Activated CD4-positive, alpha-beta T cell treated with anti-CD3 and anti-CD28 coated beads, Interleukin-2, amount 50 U/mL, for 48 hours (primary cell): ENCODE measurements around the gene TRNP1.
"Not testable (repeated sequence)": the region's sequence is repeated elsewhere in the genome, so short reads cannot be mapped to it uniquely, and the experiment has no call there.

Source experiments
- DNase-seq, 2 experiments: peaks; one replicate each; pipeline ENCODE4 v3.0.0-alpha.2; 2020

TRNP1 gene

DNA sequence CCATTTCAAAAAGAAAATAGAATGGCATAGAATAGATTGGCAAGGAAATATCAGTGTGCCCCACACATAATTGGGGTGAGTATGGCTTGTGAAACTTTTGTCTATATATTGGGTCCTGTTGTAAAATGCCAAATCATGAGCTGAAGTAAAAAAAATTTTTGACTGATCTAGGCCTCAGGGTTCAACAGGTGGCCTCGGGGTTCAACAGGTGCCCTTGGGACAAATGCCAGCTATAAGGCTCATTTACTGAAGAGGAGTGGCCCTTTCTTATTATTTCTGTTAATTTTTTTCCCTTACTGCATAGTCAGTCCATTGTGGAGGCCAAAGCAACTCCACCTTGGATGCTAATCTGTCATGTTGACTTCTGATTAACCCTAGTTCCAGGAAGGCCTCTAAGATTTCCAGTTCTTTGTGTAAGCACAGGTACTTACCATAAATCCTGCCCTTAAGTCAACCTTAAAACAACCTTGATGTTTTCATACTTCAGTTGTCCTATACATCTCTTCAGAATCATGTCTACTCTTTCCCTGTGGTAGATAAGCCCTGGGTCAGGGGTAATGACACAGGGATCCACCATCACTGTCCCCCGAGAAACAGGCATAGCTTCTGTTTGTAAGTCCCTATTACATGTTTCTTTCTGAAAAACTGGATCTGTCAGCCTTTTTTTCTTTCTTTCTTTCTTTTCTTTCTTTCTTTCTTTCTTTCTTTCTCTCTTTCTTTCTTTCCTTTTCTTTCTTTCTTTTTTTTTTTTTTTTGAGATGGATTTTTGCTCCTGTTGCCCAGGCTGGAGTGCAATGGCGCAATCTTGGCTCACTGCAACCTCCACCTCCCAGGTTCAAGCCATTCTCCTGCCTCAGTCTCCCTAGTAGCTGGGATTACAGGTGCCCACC is 16.6 kb upstream of the TRNP1 start:
- DNase-seq: no peak

DNA sequence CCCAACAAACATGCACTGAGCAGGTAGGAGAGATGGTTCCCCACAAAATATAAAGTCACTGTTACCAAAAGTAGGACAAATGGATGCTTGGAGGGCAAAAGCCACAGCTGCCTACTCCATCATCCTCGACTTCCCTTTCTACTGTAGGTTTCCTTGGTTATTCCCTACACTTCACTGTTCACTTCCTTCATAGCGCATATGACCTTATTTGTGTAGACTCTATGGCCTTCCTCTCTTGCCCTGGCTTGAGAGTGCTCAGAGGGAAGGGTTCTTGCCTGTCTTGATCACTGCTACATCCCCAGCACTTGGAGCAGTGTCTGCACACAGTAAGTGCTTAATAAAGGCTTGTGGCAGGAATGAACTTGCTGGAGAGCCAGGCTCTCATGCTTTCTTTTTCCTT is 14.6 kb upstream of the TRNP1 start:
- no peak for DNase-seq

DNA sequence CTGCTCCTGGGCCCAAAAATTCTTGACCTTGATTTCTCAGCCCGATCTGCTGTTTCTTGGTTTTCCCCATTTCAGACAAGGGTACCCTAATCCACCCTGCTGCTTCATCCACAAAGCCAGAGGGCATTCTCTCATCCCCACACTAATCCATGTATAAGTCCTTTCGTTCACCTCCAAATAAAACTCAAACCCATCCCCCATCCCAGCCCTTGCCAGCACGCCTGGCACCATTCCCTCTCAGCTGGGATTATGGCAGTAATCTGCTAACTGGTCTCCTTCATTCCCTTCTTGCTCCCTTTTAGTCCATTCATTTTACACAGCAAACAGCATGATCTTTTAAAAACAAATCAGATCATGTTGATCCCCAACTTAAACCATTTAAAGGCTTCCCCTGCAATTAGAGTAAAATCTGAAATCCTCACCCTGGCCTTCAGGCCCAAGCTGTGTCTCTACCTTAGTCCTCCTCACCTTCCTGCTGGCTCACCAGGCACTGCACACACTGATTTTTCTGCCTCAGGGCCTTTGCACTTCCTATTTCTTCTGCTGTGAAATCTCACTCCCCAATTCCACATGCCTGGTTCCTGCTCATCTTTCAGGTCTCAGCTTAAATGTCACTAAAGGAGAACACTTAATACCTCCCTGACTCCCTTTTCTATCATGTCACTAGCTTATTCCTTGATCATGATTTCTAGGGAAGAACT is 12.2 kb upstream of the TRNP1 start:
- no peak for DNase-seq

DNA sequence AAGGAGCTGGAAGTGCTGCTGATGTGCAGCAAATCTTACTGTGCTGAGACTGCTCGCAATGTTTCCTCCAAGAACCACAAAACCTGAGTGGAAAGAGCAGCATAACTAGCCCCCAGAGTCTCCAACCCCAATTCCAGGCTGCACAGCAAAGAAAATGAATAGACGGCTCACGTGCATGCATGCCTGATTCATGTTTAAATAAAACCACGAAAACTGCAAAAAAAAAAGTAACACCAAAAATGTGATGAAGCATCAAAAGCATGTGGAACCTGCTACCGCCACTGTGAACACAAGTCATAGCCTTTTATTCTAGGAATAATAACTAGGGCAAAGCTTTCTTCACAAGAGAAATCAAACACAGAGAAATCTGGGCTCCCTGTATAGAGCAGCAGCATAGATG is 9.6 kb upstream of the TRNP1 start:
- DNase-seq: no peak

DNA sequence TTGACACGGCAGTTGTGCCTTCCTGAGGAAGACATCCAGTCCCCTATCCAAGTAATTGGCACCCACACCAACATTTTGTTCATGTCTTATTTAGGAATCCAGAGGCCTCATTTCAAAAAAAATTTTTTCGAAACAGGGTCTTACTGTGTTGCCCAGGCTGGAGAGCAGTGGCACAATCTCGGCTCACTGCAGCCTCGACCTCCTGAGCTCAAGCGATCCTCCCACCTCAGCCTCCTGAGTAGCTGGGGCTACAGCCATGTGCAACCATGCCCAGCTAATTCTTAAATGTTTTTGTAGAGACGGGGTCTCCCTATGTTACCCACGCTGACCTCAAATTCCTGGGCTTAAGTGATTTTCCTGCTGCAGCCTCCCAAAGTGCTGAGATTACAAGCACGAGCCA is 9.2 kb upstream of the TRNP1 start:
- DNase-seq: no peak

DNA sequence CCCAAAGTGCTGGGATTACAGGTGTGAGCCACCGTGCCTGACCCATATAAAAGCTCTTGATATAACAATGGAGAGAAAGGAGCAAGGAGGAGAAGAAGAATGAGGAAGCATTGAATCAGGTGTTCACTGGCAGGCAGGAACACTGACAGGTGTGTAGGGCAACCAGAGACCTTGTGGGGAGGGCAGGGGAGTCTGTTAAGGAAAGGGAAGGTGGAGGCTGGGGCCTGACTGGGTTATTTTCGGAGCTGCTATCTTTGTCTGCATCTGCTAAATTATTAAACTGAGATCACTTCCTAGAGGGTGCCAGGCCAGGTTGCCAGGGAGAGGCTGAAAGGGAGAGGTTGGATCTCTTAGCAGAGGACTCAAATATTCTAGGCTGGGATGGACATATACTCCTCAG is 6.8 kb upstream of the TRNP1 start:
- no peak for DNase-seq

DNA sequence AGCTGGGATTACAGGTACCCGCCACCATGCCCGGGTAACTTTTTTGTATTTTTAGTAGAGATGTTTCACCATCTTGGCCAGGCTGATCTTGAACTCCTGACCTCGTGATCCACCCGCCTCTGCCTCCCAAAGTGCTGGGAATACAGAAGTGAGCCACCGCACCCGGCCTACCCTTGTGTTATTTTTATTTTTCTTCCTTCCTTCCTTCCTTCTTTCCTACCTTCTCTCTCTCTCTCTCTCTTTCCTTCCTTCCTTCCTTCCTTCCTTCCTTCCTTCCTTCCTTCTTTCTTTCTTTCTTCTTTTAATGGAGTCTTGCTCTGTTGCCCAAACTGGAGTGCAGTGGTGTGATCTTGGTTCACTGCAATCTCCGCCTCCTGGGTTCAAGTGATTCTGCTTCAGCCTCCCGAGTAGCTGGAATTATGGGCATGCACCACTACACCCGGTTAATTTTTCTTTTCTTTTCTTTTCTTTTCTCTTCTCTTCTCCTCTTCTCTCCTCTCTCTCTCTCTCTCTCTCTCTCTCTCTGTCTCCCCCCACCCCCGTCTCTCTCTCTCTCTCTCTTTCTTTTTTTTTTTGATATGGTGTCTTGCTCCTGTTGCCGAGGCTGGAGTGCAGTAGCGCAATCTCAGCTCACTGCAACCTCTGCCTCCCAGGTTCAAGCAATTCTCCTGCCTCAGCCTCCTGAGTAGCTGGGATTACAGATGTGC is 3.9 kb upstream of the TRNP1 start:
- DNase-seq: not testable (repeated sequence)

DNA sequence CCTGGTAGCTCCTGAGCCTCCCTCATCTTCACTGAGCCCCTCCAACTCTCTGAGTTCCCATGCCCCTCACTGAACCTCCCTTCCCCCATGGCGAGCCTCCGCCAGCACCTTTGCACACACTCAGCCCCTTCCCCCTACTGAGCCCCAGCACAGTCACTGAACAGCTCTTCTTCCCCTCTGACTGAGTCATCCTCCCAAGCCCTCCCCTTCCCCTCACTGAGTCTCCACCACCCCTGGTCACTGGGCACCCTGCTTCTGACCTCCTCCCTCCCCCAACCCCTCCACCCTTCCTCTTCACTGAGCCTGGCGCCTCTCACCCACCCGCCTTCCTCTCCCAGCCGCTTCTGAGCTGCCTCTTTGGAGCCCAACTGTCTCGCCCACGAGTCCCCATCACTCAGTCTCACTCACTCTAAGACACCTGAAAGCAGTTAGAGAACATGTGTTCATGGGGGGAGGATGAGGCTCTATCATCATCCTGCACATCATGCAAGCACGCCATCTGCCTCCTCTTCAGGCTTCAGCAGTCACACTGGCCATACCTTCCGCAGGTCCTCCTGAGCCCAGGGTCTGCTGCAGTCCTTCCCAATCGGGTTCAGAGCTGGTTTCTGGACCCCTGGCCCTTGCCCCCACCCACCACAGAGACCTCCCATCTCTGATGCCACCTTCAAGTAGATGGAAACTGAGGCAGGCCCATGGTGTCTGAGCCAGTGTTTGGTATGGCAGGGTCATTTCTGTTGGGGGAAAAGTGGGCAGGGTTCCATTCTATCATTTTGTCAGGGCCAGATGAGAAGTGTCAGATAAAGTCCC is 2.0 kb upstream of the TRNP1 start:
- DNase-seq: no peak

DNA sequence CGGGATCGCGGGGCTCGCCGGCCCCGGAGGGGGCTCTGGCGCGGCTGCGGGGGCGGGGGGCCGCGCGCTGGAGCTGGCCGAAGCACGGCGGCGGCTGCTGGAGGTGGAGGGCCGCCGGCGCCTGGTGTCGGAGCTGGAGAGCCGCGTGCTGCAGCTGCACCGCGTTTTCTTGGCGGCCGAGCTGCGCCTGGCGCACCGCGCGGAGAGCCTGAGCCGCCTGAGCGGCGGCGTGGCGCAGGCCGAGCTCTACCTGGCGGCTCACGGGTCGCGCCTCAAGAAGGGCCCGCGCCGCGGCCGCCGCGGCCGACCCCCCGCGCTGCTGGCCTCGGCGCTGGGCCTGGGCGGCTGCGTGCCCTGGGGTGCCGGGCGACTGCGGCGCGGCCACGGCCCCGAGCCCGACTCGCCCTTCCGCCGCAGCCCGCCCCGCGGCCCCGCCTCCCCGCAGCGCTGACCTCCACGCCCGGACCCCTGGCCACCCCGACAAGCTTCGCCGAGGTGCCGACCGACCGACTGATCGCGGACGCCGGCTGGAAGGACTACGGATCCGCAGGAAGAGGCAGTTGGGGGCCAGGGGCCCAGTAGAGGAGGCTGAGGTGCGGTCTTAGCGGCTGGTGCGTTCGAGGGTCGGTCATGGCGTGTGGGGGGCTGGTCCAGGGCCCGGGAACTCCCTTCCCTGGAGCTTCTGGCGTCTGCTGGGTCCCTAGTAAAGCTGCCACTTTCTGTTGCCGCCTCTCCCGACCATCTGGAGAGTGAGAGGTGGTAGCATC is 711 bp downstream of the TRNP1 start:
- DNase-seq: peak; percentile 7 to 35

DNA sequence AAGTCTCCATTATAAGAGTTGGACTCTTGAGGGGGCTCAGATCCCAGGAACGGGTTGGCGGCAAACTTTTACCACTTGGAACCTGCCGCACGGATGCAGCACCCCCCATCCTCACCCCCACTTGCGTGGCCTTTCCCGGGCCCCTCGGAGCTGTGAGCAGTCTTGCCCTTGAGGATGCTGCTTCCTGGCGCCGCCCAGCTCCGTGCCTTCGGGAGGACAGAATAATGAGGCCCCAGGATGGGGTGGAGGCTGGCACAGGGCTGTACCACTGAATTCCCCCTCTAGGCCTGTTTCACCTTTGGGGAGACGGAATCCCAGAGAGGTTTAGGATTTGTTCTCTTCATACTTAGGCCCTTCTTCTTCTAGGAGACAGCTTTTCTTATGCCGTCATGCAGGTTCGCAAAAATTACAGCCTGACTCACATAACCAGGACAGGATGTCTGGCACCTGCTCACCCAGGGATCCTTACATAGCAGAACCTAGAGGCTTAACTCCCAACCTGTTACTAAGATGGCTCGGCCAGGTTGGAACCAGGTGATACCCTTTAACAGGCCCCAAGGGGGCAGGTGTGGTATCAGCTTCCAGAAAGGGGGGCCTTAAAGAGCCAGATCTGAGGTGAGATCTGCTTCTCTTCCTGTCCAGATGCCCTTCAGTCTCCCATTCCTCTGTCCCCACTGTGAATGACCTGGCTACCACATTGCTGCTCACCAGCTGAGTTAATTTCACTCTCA is 1.5 kb downstream of the TRNP1 start:
- no peak for DNase-seq

DNA sequence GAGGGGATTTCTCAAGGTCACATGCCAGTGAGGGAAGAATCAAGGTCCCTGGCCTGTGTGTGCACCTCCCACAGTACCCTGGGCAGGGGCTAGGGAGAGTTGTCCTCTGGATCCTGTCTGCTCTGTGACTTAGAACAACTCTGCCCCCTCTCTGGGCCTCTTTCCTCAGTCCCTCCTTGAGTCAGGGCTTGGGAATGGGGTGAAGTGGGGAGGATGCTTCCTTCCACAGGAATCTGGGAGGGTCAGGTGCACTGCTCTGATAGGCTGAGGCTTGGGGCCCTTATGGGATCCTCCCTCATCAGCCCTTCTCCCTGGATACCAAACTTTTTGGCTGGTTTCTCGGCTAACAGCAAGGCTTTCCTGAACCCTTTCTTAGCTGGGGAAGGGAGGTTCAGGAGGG is 2.5 kb downstream of the TRNP1 start:
- DNase-seq: no peak

DNA sequence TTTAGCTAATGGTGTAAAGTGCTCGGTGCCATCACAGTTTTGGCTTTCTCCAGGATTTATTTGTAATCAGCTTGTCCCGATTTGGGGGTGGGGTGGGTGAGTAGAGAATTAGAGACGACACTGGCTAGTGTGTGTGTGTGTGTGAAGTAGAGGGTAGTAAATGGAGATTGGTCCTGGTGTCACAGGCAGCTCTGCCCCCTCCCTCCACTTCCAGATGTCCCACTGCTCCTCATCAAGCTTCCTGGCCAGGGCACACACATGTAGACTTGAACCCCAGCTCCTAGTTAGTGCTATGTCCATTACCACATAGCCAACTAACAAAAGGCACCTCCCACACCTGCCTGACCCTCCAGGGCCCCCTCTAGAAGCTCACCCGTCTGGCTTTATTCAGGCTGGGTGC is 3.2 kb downstream of the TRNP1 start:
- no peak for DNase-seq

DNA sequence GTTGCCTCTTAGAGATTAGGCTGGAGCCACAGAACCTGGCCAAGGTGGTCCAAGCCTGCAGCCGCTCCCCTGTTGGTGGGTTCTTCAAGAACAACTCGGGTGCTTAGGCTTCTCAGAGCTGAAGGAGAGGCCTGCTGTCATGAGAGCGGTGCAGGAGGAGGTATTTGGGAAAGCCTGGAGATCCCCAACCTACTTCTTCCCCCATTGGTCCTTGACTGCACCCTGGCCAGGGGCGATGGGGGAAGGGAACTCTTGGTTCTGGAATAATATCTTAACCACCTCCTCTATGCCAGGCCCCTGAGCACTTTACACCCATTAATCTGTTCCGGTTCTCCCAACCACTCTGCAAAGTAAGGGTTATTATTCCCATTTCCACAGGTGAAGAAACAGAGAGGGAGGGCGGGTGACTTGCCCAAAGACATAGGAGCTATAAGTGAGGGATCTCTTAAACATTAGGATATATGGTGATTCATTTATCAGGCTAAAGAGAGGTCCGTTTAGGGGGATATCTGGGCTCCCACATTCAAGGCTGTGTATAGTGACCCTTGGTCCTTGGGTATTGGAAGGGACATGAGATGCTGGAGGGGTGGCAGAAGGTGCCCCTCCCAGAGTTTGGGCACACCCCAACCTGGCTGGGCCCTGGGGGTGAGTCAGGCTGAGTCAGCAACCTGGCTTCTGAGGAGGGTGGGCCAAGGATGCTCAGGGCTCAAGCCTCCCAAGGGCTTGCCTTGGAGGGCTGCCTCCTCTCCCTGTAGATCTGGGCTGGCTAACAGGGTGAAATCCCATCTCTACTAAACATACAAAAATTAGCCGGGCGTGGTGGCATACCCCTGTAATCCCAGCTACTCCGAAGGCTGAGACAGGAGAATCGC is 5.2 kb downstream of the TRNP1 start:
- DNase-seq: no peak

DNA sequence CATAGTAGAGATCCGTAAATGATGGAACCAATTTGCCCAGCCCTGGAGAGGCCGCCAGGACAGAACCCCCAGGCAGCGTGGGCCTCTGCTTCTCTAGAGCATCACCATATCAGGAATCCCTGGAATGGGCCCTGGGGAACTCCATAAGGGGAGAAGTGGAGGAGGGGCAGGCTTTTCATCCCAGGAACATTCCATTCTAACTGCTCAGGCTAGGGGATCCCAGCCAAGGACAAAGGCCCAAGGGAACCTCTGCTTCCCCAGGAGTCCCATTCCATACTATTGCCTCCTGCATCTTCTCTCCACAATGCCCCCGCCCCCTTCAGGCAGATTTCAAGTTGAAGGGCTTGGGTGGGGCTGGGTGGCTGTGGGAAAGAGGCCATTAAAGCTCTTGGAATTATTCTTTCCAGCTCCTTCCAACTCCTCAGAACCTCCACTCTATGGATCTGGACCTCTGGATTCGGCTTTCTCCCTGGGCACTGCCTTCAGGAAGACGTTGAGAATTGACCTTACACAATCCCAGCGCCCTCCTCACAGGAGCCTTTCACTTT is 6.0 kb downstream of the TRNP1 start:
- no peak for DNase-seq

DNA sequence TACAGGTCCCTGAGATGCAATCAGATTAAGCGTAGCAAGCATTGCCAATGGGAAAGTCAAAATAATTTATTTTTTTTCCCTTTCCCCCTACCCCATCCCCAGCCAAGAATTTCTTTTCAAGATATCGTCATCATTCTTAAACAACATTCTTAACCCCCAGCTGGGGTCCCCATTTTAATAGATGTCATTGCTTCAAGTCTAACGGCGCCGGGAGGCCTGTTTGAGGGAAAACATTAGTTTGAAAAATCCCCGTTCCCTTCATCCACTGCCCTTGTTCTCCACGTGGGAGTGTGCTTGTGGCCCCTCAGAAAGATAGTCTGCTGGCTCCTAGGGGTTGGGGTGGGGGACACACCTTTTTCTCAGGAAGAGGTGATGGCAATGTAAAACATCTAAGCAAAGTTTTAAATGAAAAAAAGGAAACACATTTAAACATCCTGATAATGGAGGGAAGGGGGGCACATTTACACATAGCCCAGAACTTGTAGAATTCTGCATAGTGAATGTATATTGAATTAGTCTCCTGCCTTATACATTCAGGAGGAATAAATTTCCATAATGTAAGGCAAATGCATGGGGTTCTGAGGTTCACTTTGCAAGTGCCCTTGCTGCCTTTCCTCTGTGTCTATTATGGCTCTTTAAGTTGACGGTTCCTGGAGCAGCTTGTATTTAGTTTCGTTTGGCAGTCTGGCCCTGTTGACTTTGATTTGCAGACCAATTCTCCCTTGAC is 6.8 kb downstream of the TRNP1 start:
- no peak for DNase-seq

DNA sequence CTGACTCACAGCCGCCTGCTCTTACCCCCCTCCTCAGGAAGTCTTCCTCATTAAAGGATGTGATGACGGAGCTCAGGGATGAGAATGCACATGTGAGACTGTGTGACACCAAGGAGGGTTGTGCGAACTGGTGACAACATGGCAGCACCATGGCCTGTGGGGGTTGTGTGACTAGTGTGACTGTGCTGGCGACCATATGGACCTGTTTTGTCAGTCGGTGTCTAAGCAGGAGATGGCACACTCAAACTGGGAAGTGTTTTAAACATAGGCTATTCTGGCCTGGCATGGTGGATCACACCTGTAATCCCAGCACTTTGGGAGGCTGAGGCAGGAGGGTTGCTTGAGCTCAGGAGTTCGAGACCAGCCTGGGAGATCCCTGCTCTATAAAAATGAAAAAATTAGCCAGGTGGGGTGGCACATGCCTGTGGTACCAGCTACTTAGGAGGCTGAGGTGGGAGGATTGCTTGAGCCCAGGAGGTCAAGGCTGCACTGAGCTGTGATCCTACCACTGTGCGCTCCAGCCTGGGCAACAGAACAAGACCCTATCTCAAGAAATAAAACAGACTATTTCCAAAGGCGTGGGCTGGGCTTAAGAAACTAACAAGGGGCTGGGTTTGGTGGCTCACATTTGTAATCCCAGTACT is 7.4 kb downstream of the TRNP1 start:
- DNase-seq: no peak

DNA sequence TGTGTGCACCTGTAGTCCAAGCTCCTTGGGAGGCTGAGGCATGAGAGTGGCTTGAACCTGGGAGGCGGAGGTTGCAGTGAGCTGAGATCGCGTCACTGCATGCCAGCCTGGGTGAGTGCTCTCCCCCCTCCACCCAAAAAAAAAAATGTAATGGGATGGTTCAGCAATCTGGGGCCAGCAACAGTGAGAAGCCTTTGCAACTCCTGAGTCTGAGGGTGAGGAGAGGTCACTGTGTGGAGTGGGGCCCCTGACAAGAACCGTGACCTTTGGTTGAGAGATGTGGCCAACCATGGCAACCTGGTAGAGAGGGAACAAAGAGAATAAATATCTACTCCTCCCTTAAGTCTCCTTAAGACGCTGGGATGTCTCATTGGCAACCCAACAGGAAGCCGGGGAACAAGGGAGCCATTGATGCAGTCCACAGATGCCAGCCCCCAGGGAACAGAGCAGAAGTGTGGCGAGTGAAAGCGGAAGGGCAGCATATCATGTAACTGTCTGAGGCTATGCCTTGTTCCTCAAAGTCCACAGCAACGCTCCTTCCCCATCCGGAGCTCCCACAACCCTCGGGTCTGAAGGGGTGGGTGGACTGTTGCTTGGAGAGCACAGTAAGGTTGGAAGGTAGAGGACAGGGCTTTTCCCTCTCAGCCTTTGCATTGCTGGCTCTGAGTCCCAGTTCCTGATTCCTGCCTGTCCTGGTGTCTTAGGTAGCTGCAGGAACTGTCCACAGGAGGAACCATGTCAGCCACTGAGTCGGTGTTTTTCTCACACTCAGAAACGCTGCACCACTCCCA is 8.3 kb downstream of the TRNP1 start:
- DNase-seq: no peak
